VCaP (cell line): ENCODE data around the gene VSIR.

Experiments used
- H3K27ac ChIP-seq: fragments of 450-650 bp; 2 replicates; pipeline ENCODE4 v1.5.1; 2017
- TF ChIP-seq, protein P1 (sequence below): fragments of 450-650 bp; conservative IDR thresholded peaks from 2 replicates; pipeline ENCODE4 v1.5.1; 2017; ENCODE audit warnings: mild to moderate bottlenecking, moderate library complexity

The VSIR gene

GRCh38 chr10:71715026-71715425 is 58.3 kb downstream of the VSIR start:
- no peak overlapping the region for H3K27ac ChIP-seq
- TF ChIP-seq, protein P1, sequence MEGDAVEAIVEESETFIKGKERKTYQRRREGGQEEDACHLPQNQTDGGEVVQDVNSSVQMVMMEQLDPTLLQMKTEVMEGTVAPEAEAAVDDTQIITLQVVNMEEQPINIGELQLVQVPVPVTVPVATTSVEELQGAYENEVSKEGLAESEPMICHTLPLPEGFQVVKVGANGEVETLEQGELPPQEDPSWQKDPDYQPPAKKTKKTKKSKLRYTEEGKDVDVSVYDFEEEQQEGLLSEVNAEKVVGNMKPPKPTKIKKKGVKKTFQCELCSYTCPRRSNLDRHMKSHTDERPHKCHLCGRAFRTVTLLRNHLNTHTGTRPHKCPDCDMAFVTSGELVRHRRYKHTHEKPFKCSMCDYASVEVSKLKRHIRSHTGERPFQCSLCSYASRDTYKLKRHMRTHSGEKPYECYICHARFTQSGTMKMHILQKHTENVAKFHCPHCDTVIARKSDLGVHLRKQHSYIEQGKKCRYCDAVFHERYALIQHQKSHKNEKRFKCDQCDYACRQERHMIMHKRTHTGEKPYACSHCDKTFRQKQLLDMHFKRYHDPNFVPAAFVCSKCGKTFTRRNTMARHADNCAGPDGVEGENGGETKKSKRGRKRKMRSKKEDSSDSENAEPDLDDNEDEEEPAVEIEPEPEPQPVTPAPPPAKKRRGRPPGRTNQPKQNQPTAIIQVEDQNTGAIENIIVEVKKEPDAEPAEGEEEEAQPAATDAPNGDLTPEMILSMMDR: no peak

GRCh38 chr10:71714592-71714991 is 58.7 kb downstream of the VSIR start:
- H3K27ac ChIP-seq: no peak overlapping the region

GRCh38 chr10:71714031-71714410 is 59.3 kb downstream of the VSIR start:
- no peak overlapping the region for H3K27ac ChIP-seq
- TF ChIP-seq, protein P1: no peak

More at GRCh38 chr10:71714592-71714991, 58.7 kb downstream of the VSIR start:
- TF ChIP-seq, protein P1: no peak

- no peak overlapping the region for H3K27ac ChIP-seq
- TF ChIP-seq, protein P1: no peak
Observed at GRCh38 chr10:71713135-71714030, 59.9 kb downstream of the VSIR start.

- H3K27ac ChIP-seq: no peak overlapping the region
Observed at GRCh38 chr10:71712572-71713134, 60.7 kb downstream of the VSIR start.

DNA sequence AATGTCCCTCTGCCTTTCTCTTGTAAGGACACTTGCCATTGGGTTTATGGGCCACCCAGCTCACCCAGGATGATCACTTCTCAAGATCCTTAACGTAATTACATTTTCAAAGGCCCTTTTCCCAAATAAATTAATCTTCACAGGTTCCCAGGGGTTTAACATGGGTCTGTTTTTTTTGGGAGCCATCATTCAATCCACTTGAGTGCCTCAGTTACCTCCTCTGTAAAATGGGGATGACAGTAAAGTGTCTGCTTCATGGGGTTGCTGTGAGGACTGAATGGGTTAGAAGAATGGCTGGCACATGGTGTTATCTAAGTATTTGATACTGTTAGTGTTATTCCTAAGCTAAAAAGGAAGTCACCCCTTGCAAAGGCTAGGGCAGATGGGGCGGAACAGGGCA is 61.1 kb downstream of the VSIR start:
- no peak overlapping the region for H3K27ac ChIP-seq
- TF ChIP-seq, protein P1: no peak

More at GRCh38 chr10:71712572-71713134, 60.7 kb downstream of the VSIR start:
- TF ChIP-seq, protein P1: no peak

- no peak overlapping the region for H3K27ac ChIP-seq
Observed at GRCh38 chr10:71711052-71711623, 62.2 kb downstream of the VSIR start.

More at GRCh38 chr10:71711052-71711623, 62.2 kb downstream of the VSIR start:
- TF ChIP-seq, protein P1: no peak
